GM13977 (cell line): ENCODE measurements around the gene ZNF569.

ENCODE experiments used
- DNase-seq: peaks from one replicate; pipeline ENCODE4 v3.0.0; 2012; ENCODE audit warnings: low spot score
- CTCF ChIP-seq: IDR thresholded peaks from 2 replicates; pipeline ENCODE4 v1.5.1; 2012; ENCODE audit warnings: mild to moderate bottlenecking, control low read depth; ENCODE audit not compliant: insufficient read depth; ENCODE audit errors: extremely low read depth, missing control alignments
- in situ Hi-C: fragments of 300-500 bp; cut with MboI; formaldehyde crosslinking; loops from one replicate; pipeline ENCODE4 v1.12.0; 2022; ENCODE audit warnings: low sequenced_read_pairs, low pct_unique_long_range_greater_than_20kb, mixed read lengths, inconsistent platforms; ENCODE audit not compliant: unreplicated experiment

ZNF569 gene

GRCh38 chr19:37361994-37362393 lies 105.2 kb downstream of the ZNF569 start:
- TF ChIP-seq CTCF, result no peak
- in situ Hi-C loops, result no loop called here
- no peak for DNase-seq
